ENCODE measurements around the gene PRKCB. TPM values are rescaled to one million over a fixed set of nuclear protein-coding genes. Genes with fewer than 3 reads are reported as not detected.
"Not testable (repeated sequence)": the region's sequence is repeated elsewhere in the genome, so short reads cannot be mapped to it uniquely, and the experiment has no call there.

PRKCB gene
- polyA plus RNA-seq, 1 donor from 2014 or later = 27.6 TPM

GRCh38 chr16:24150282-24150681 is 314.5 kb downstream of the PRKCB start:
- no peaks in the 10 kb centered on the region for H3K79me2 ChIP-seq (replicated peaks; ENCODE audit: insufficient read depth, low read length)
- H3K9me2 ChIP-seq (ENCODE audit: insufficient read depth, low read length) = no peaks in the 10 kb centered on the region
- no peaks in the 10 kb centered on the region for H3K9me3 ChIP-seq (ENCODE audit: low read length)
- no peaks in the 10 kb centered on the region for H4K20me1 ChIP-seq (ENCODE audit: insufficient read depth)
- no peaks in the 10 kb centered on the region for H3K27me3 ChIP-seq (ENCODE audit: insufficient read depth, low read depth, low read length)
- no peak overlapping the region for H3K9ac ChIP-seq (ENCODE audit: low read length)
- no peak overlapping the region for H2AFZ ChIP-seq (ENCODE audit: low read depth, low read length)
- no peak overlapping the region for H3K4me3 ChIP-seq (ENCODE audit: low read length)
- H3K27ac ChIP-seq (ENCODE audit: low read length) = no peak overlapping the region
- TF ChIP-seq EP300 (conservative IDR thresholded peaks at IDR 0.05; ENCODE audit: poor library complexity, severe bottlenecking) (no peak), MXI1 (conservative IDR thresholded peaks at IDR 0.05; ENCODE audit: poor library complexity, severe bottlenecking) (no peak), EZH2 (IDR thresholded peaks at IDR 0.05; ENCODE audit: borderline replicate concordance, insufficient read depth, low read length, poor library complexity, severe bottlenecking) (no peak), REST (IDR thresholded peaks at IDR 0.05; ENCODE audit: borderline replicate concordance) (no peak), CTCF (IDR thresholded peaks at IDR 0.05; ENCODE audit: poor library complexity, severe bottlenecking) (no peak), TAF1 (IDR thresholded peaks at IDR 0.05; ENCODE audit: low read depth) (no peak), SMC3 (conservative IDR thresholded peaks at IDR 0.05; ENCODE audit: poor library complexity) (no peak)
- H3K36me3 ChIP-seq (ENCODE audit: insufficient read depth, low read length) = no peaks in the 10 kb centered on the region
- no peak overlapping the region for H3K4me2 ChIP-seq (ENCODE audit: low read length)
- H3F3A ChIP-seq (ENCODE audit: insufficient read depth, low read length, poor library complexity, severe bottlenecking) = no peaks in the 10 kb centered on the region

- Histone ChIP-seq H3K27me3 (ENCODE audit: insufficient read depth, low read depth, low read length) (no peaks in the 10 kb centered on the region), H3K4me2 (ENCODE audit: low read length) (no peak overlapping the region), H3K79me2 (replicated peaks; ENCODE audit: insufficient read depth, low read length) (no peaks in the 10 kb centered on the region), H3K9ac (ENCODE audit: low read length) (no peak overlapping the region), H4K20me1 (ENCODE audit: insufficient read depth) (no peaks in the 10 kb centered on the region), H3K36me3 (ENCODE audit: insufficient read depth, low read length) (no peaks in the 10 kb centered on the region), H3K27ac (ENCODE audit: low read length) (no peak overlapping the region), H3F3A (ENCODE audit: insufficient read depth, low read length, poor library complexity, severe bottlenecking) (no peaks in the 10 kb centered on the region), H2AFZ (ENCODE audit: low read depth, low read length) (no peak overlapping the region), H3K9me3 (ENCODE audit: low read length) (no peaks in the 10 kb centered on the region), H3K9me2 (ENCODE audit: insufficient read depth, low read length) (no peaks in the 10 kb centered on the region), H3K4me3 (ENCODE audit: low read length) (no peak overlapping the region)
- TF ChIP-seq POLR2AphosphoS5 (IDR thresholded peaks at IDR 0.05) (no peak), SMC3 (conservative IDR thresholded peaks at IDR 0.05; ENCODE audit: poor library complexity) (no peak), TAF1 (IDR thresholded peaks at IDR 0.05; ENCODE audit: low read depth) (no peak), CTCF (IDR thresholded peaks at IDR 0.05; ENCODE audit: poor library complexity, severe bottlenecking) (no peak)
These were observed 315.7 kb downstream of the PRKCB start for GRCh38 chr16:24151482-24151939.

GRCh38 chr16:24152048-24152447 is 316.3 kb downstream of the PRKCB start:
- not testable (repeated sequence) for H3K27ac ChIP-seq (ENCODE audit: low read length); H3K27me3 ChIP-seq (ENCODE audit: insufficient read depth, low read depth, low read length); H3K4me2 ChIP-seq (ENCODE audit: low read length); H3K9me2 ChIP-seq (ENCODE audit: insufficient read depth, low read length); H3F3A ChIP-seq (ENCODE audit: insufficient read depth, low read length, poor library complexity, severe bottlenecking); H3K79me2 ChIP-seq (replicated peaks; ENCODE audit: insufficient read depth, low read length); H3K36me3 ChIP-seq (ENCODE audit: insufficient read depth, low read length); H4K20me1 ChIP-seq (ENCODE audit: insufficient read depth); H2AFZ ChIP-seq (ENCODE audit: low read depth, low read length); H3K9me3 ChIP-seq (ENCODE audit: low read length); H3K4me3 ChIP-seq (ENCODE audit: low read length); H3K9ac ChIP-seq (ENCODE audit: low read length)

All from neural cell (in vitro differentiated cells).